HCT116 (cell line): Measurements from ENCODE around the gene SEC31A. TPM values are rescaled to one million over a fixed set of nuclear protein-coding genes. Genes with fewer than 3 reads are reported as not detected.
A peak's percentile ranks its signal among the peaks of the same experiment; 100 is the strongest.

Source experiments
- ATAC-seq: fragments of 200-7000 bp; cut with Tn5 transposase; 2 replicates; pipeline ENCODE4 v1.9.1; 2020; ENCODE audit warnings: mild to moderate bottlenecking, moderate library complexity
- BruUV-seq: library from RNA; stranded (reverse); fragments of 400-500 nt; replicated peaks from 2 replicates; lab custom pipeline; 2021; lab: Mats Ljungman, UMichigan
- CTCF ChIA-PET: fragments of 300-600 bp; sonication (Branson Sonifier 250); formaldehyde crosslinking; loops from one replicate; lab custom pipeline; 2021; ENCODE audit warnings: antibody characterized with exemption; lab: Charles Lee
- POLR2A ChIA-PET: fragments of 300-600, 350-600 bp; sonication (Branson Sonifier 250); formaldehyde crosslinking; loops from one replicate; lab custom pipeline; 2021; ENCODE audit warnings: antibody characterized with exemption; lab: Charles Lee
- RAD21 ChIA-PET, 2 experiments: fragments of 300-600 bp; sonication (Branson Sonifier 250); formaldehyde crosslinking; loops; one replicate each; lab custom pipeline; 2023; ENCODE audit warnings: low total read pairs in 2 of 2; ENCODE audit not compliant: uncharacterized antibody in 2 of 2, unreplicated experiment in 2 of 2, low non-redundant PET in 1 of 2; lab: Charles Lee
- DNase-seq: peaks from one replicate; pipeline ENCODE4 v3.0.0-alpha.2; 2010; ENCODE audit warnings: low read depth, low spot score
- H2AFZ ChIP-seq: fragments of 200-600 bp; shearing (Covaris generic), sonication (generic); 2 replicates; pipeline ENCODE4 v1.6.1; 2017; ENCODE audit warnings: low read depth, mixed run types, mixed read lengths, antibody characterized with exemption, low read length; ENCODE audit not compliant: poor library complexity, severe bottlenecking
- H3K27ac ChIP-seq: 2 replicates; pipeline ENCODE4 v1.5.1; 2012; ENCODE audit warnings: low read depth, low read length
- H3K27me3 ChIP-seq: fragments of 200-600 bp; sonication (generic); 2 replicates; pipeline ENCODE4 v1.6.1; 2016; ENCODE audit warnings: mixed run types, low read length, mixed read lengths; ENCODE audit not compliant: insufficient read depth
- H3K36me3 ChIP-seq, 2 experiments: fragments of 200-500 bp in 1 of 2; fragments of 200-600 bp in 1 of 2; sonication (Bioruptor generic) in 1 of 2; sonication (generic) in 1 of 2; 2 replicates each; pipeline versions ENCODE4 v1.5.1 to v1.6.1; 2014 to 2016; ENCODE audit warnings: low read length in 2 of 2, inconsistent platforms in 1 of 2, mixed read lengths in 1 of 2, mixed run types in 1 of 2; ENCODE audit not compliant: insufficient read depth in 2 of 2, control insufficient read depth in 1 of 2
- H3K4me1 ChIP-seq, 2 experiments: fragments of 200-600 bp in 1 of 2; sonication (generic) in 1 of 2; 2 replicates each; pipeline versions ENCODE4 v1.5.1 to v1.6.1; 2012 to 2017; ENCODE audit warnings: low read length in 2 of 2, inconsistent platforms in 1 of 2, mild to moderate bottlenecking in 1 of 2, mixed read lengths in 1 of 2, mixed run types in 1 of 2, moderate library complexity in 1 of 2; ENCODE audit not compliant: insufficient read depth in 2 of 2, control insufficient read depth in 1 of 2
- H3K4me2 ChIP-seq: fragments of 200-600 bp; sonication (generic); 2 replicates; pipeline ENCODE4 v1.6.1; 2017; ENCODE audit warnings: mixed run types, low read length, mixed read lengths
- H3K4me3 ChIP-seq, 2 experiments: fragments of 200-600 bp in 1 of 2; sonication (generic) in 1 of 2; replicated peaks in 1 of 2; 2 replicates each; pipeline ENCODE4 v1.5.1; 2011 to 2016; ENCODE audit warnings: low read length in 2 of 2, control low read depth in 1 of 2, low read depth in 1 of 2, mild to moderate bottlenecking in 1 of 2, mixed read lengths in 1 of 2, mixed run types in 1 of 2
- H3K79me2 ChIP-seq: fragments of 200-600 bp; sonication (generic); 2 replicates; pipeline ENCODE4 v1.6.1; 2017; ENCODE audit warnings: mild to moderate bottlenecking, mixed run types, low read length, moderate library complexity, mixed read lengths; ENCODE audit not compliant: insufficient read depth
- H3K9ac ChIP-seq: fragments of 200-600 bp; sonication (generic); 2 replicates; pipeline ENCODE4 v1.6.1; 2016; ENCODE audit warnings: low read length, mixed read lengths
- H3K9me2 ChIP-seq: fragments of 200-600 bp; sonication (generic), shearing (Covaris generic); 2 replicates; pipeline ENCODE4 v1.6.1; 2017; ENCODE audit warnings: mixed run types, mild to moderate bottlenecking, moderate library complexity; ENCODE audit not compliant: insufficient read depth
- H3K9me3 ChIP-seq, 2 experiments: fragments of 200-500 bp in 1 of 2; fragments of 200-600 bp in 1 of 2; sonication (Bioruptor generic) in 1 of 2; sonication (generic) in 1 of 2; 2 replicates each; pipeline ENCODE4 v1.6.1; 2014 to 2017; ENCODE audit warnings: low read length in 2 of 2, mixed read lengths in 2 of 2, inconsistent platforms in 1 of 2, low read depth in 1 of 2, mild to moderate bottlenecking in 1 of 2, mixed run types in 1 of 2, moderate library complexity in 1 of 2; ENCODE audit not compliant: control insufficient read depth in 1 of 2, insufficient read depth in 1 of 2
- H4K20me1 ChIP-seq: fragments of 200-600 bp; sonication (generic), shearing (Covaris generic); 2 replicates; pipeline ENCODE4 v1.6.1; 2017; ENCODE audit warnings: mixed run types, mild to moderate bottlenecking, moderate library complexity; ENCODE audit not compliant: insufficient read depth
- CEBPB ChIP-seq: IDR thresholded peaks from 2 replicates; pipeline ENCODE4 v1.6.1; 2012; ENCODE audit warnings: low read depth
- EGR1 ChIP-seq: IDR thresholded peaks from 2 replicates; pipeline ENCODE4 v1.6.1; 2012; ENCODE audit warnings: low read depth
- EZH2phosphoT487 ChIP-seq: fragments of 200-600 bp; IDR thresholded peaks from 2 replicates; pipeline ENCODE4 v1.6.1; 2018; ENCODE audit warnings: antibody characterized with exemption, borderline replicate concordance
- JUND ChIP-seq: IDR thresholded peaks from 2 replicates; pipeline ENCODE4 v1.6.1; 2012
- MAX ChIP-seq: IDR thresholded peaks from 2 replicates; pipeline ENCODE4 v1.6.1; 2012
- POLR2A ChIP-seq: IDR thresholded peaks from 2 replicates; pipeline ENCODE4 v1.7.0; 2011; ENCODE audit warnings: borderline replicate concordance; ENCODE audit not compliant: insufficient read depth, insufficient read length; ENCODE audit errors: extremely low read depth
- POLR2AphosphoS5 ChIP-seq: IDR thresholded peaks from 2 replicates; pipeline ENCODE4 v1.6.1; 2011; ENCODE audit warnings: mild to moderate bottlenecking, low read depth, low read length, moderate library complexity
- SIN3A ChIP-seq: IDR thresholded peaks from 2 replicates; pipeline ENCODE4 v1.6.1; 2012; ENCODE audit warnings: low read depth
- SP1 ChIP-seq: IDR thresholded peaks from 2 replicates; pipeline ENCODE4 v1.6.1; 2012; ENCODE audit warnings: low read depth
- SRF ChIP-seq: IDR thresholded peaks from 2 replicates; pipeline ENCODE4 v1.6.1; 2012; ENCODE audit warnings: low read depth
- YY1 ChIP-seq: IDR thresholded peaks from 2 replicates; pipeline ENCODE4 v1.6.1; 2011; ENCODE audit warnings: low read length, low read depth, moderate library complexity, mild to moderate bottlenecking; ENCODE audit not compliant: insufficient replicate concordance; ENCODE audit errors: extremely low read depth
- ZNF274 ChIP-seq: fragments of 200-500 bp; sonication (Bioruptor generic); IDR thresholded peaks from 2 replicates; pipeline ENCODE4 v1.6.1; 2014; ENCODE audit warnings: mild to moderate bottlenecking, low read depth, low read length, inconsistent platforms
- intact Hi-C: fragments of 100-400 bp; cut with micrococcal nuclease; formaldehyde crosslinking; loops from 2 replicates; pipeline ENCODE4 v1.10.0; 2022
- total RNA-seq: library from RNA; stranded (reverse); gene quantifications from one replicate; pipeline ENCODE4 v1.2.1, GENCODE V29; 2021; ENCODE audit not compliant: unreplicated experiment
- TF ChIP-seq, protein P1 (sequence below), 3 experiments: fragments of 200-600 bp in 1 of 3; sonication (generic) in 1 of 3; IDR thresholded peaks in 2 of 3; conservative IDR thresholded peaks in 1 of 3; 2 replicates each; pipeline ENCODE4 v1.5.1; 2012 to 2017; ENCODE audit warnings: low read depth in 2 of 3, low read length in 2 of 3, antibody characterized with exemption in 1 of 3, borderline replicate concordance in 1 of 3, control low read depth in 1 of 3, mild to moderate bottlenecking in 1 of 3, mixed read lengths in 1 of 3, mixed run types in 1 of 3, moderate library complexity in 1 of 3; ENCODE audit not compliant: insufficient read depth in 1 of 3
- TF ChIP-seq, protein P2 (sequence below): IDR thresholded peaks from 2 replicates; pipeline ENCODE4 v1.6.1; 2012
- TF ChIP-seq, protein P3 (sequence below): IDR thresholded peaks from 2 replicates; pipeline ENCODE4 v1.6.1; 2011; ENCODE audit warnings: mild to moderate bottlenecking, low read length, moderate library complexity; ENCODE audit not compliant: insufficient replicate concordance; ENCODE audit errors: extremely low read depth

SEC31A gene
- total RNA-seq, 1 experiment from 2014 or later = 78.5 TPM

DNA sequence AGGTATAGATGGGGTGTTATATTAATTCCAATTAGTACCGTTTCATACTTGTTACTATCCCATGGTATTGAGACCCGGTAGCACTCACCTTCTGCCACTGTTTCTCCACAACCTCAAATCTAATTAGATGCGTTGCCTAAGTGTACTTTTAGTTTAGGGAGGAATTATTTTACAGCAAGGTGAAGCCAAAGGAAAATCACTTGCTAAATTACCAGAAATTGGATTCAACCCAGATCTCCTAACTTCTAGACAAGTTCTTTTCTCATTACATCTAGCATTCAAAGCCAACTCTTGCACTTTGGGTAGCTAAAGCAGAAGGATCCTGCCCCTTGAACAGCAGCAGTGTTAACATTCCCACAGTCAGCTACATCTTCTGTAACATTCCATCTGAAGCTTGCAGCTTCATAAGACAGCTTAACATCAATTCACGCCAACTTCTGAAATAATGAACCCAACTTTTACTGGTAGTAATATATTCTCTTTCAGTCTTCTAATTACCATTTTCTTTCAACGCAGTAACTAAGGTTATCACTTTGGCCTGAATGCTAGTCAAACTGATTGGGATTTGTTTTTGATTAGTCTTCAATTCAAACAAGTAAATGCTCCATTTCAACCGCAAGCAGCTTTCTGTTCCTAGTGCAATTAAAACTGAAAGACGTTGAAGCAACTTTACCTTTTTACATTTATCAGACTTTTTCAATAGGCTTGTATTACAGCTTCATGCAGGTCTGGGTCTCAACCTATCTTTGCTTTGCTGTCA, 934 bp upstream of the SEC31A start (continued):
- TF ChIP-seq POLR2AphosphoS5 (no peak), JUND (no peak), SRF (no peak), CEBPB (no peak)

GRCh38 chr4:82890528-82890900, 439 bp downstream of the SEC31A start:
- RAD21 ChIA-PET = no interaction called here
- Histone ChIP-seq H3K4me3 (peak overlapping the region; percentile 80 to 91), H3K4me1 (peaks cover 3 to 30% of the 10 kb centered on the region in 2 experiments; a peak in 3 of 4 replicates), H3K9me2 (no peaks in the 10 kb centered on the region), H2AFZ (no peak overlapping the region), H3K27me3 (no peaks in the 10 kb centered on the region), H3K79me2 (peaks cover 83% of the 10 kb centered on the region), H3K9ac (peak overlapping the region; percentile 91), H3K9me3 (no peaks in the 10 kb centered on the region), H3K27ac (peak overlapping the region; percentile 84), H3K4me2 (peak overlapping the region; percentile 82), H3K36me3 (peaks cover 19 to 22% of the 10 kb centered on the region in 2 experiments), H4K20me1 (peaks cover 5% of the 10 kb centered on the region; the same call in 1 of the 2 replicates)
- TF ChIP-seq SRF (no peak), EZH2phosphoT487 (no peak), POLR2A (no peak), SP1 (no peak), SIN3A (no peak), MAX (no peak), JUND (no peak), EGR1 (no peak), YY1 (no peak), ZNF274 (no peak)
- TF ChIP-seq, protein P1, sequence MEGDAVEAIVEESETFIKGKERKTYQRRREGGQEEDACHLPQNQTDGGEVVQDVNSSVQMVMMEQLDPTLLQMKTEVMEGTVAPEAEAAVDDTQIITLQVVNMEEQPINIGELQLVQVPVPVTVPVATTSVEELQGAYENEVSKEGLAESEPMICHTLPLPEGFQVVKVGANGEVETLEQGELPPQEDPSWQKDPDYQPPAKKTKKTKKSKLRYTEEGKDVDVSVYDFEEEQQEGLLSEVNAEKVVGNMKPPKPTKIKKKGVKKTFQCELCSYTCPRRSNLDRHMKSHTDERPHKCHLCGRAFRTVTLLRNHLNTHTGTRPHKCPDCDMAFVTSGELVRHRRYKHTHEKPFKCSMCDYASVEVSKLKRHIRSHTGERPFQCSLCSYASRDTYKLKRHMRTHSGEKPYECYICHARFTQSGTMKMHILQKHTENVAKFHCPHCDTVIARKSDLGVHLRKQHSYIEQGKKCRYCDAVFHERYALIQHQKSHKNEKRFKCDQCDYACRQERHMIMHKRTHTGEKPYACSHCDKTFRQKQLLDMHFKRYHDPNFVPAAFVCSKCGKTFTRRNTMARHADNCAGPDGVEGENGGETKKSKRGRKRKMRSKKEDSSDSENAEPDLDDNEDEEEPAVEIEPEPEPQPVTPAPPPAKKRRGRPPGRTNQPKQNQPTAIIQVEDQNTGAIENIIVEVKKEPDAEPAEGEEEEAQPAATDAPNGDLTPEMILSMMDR (IDR thresholded peaks at IDR 0.05 in 2 of 3, conservative IDR thresholded peaks at IDR 0.05 in 1 of 3; ENCODE audit: borderline replicate concordance in 1 of 3, insufficient read depth in 1 of 3, low read depth in 2 of 3, low read length in 2 of 3) = no peak
- TF ChIP-seq, protein P2, sequence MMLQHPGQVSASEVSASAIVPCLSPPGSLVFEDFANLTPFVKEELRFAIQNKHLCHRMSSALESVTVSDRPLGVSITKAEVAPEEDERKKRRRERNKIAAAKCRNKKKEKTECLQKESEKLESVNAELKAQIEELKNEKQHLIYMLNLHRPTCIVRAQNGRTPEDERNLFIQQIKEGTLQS = no peak
- TF ChIP-seq, protein P3, sequence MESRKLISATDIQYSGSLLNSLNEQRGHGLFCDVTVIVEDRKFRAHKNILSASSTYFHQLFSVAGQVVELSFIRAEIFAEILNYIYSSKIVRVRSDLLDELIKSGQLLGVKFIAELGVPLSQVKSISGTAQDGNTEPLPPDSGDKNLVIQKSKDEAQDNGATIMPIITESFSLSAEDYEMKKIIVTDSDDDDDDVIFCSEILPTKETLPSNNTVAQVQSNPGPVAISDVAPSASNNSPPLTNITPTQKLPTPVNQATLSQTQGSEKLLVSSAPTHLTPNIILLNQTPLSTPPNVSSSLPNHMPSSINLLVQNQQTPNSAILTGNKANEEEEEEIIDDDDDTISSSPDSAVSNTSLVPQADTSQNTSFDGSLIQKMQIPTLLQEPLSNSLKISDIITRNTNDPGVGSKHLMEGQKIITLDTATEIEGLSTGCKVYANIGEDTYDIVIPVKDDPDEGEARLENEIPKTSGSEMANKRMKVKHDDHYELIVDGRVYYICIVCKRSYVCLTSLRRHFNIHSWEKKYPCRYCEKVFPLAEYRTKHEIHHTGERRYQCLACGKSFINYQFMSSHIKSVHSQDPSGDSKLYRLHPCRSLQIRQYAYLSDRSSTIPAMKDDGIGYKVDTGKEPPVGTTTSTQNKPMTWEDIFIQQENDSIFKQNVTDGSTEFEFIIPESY = no peak
- BruUV-seq = TSS peak; percentile 44
- no peak for ATAC-seq
- DNase-seq = no peak
- CTCF ChIA-PET = no interaction called here
- POLR2A ChIA-PET = interaction anchor here (2.8 kb wide), 1 partner anchor 9 kb away, joined by 9 read pairs; the partner anchor contains the start of gene THAP9
- intact Hi-C loops = no loop called here
